Astrocyte (in vitro differentiated cells and primary cell): ENCODE results near the gene NEIL3. TPM values are rescaled to one million over a fixed set of nuclear protein-coding genes. Genes with fewer than 3 reads are reported as not detected.

Experiments used
- DNase-seq: peaks from one replicate; pipeline ENCODE4 v3.0.0-alpha.2; 2010; ENCODE audit warnings: low read depth
- FAIRE-seq: peaks from 2 replicates; lab custom pipeline; 2011; peaks lifted over from hg19 to GRCh38; lab: Jason Lieb, UNC
- H2AFZ ChIP-seq: 2 replicates; pipeline ENCODE4 v1.6.0; 2012; ENCODE audit warnings: low read depth, low read length, inconsistent platforms
- H3K27ac ChIP-seq: 2 replicates; pipeline ENCODE4 v1.5.1; 2011; ENCODE audit warnings: low read depth, low read length, inconsistent platforms
- H3K27me3 ChIP-seq: 2 replicates; pipeline ENCODE4 v1.6.0; 2011; ENCODE audit warnings: low read length, inconsistent platforms; ENCODE audit not compliant: insufficient read depth
- H3K36me3 ChIP-seq: 2 replicates; pipeline ENCODE4 v1.5.1; 2011; ENCODE audit warnings: low read length, inconsistent platforms; ENCODE audit not compliant: insufficient read depth
- H3K4me1 ChIP-seq: 2 replicates; pipeline ENCODE4 v1.5.1; 2011; ENCODE audit warnings: low read length, inconsistent platforms; ENCODE audit not compliant: insufficient read depth
- H3K4me2 ChIP-seq: 2 replicates; pipeline ENCODE4 v1.6.0; 2012; ENCODE audit warnings: low read length, inconsistent platforms
- H3K4me3 ChIP-seq: 2 replicates; pipeline ENCODE4 v1.5.1; 2011; ENCODE audit warnings: low read depth, mild to moderate bottlenecking, low read length, inconsistent platforms; ENCODE audit not compliant: insufficient read depth
- H3K79me2 ChIP-seq: 2 replicates; pipeline ENCODE4 v1.6.0; 2012; ENCODE audit warnings: mild to moderate bottlenecking, low read length, inconsistent platforms; ENCODE audit not compliant: insufficient read depth
- H3K9ac ChIP-seq: 2 replicates; pipeline ENCODE4 v1.6.0; 2012; ENCODE audit warnings: mild to moderate bottlenecking, low read length, inconsistent platforms
- H3K9me3 ChIP-seq: 2 replicates; pipeline ENCODE4 v1.5.1; 2012; ENCODE audit warnings: low read depth, mild to moderate bottlenecking, low read length, inconsistent platforms; ENCODE audit not compliant: insufficient read depth
- H4K20me1 ChIP-seq: 2 replicates; pipeline ENCODE4 v1.6.0; 2012; ENCODE audit warnings: low read length, inconsistent platforms; ENCODE audit not compliant: insufficient read depth
- H3K27ac Mint-ChIP-seq: one replicate; pipeline ENCODE4 v1.8.0; 2021; ENCODE audit warnings: mild to moderate bottlenecking, mixed read lengths; ENCODE audit not compliant: unreplicated experiment
- H3K27me3 Mint-ChIP-seq: one replicate; pipeline ENCODE4 v1.8.0; 2021; ENCODE audit warnings: low read depth, mixed read lengths; ENCODE audit not compliant: unreplicated experiment
- H3K36me3 Mint-ChIP-seq: one replicate; pipeline ENCODE4 v1.8.0; 2021; ENCODE audit warnings: low read depth, mixed read lengths; ENCODE audit not compliant: unreplicated experiment
- H3K4me1 Mint-ChIP-seq: one replicate; pipeline ENCODE4 v1.8.0; 2021; ENCODE audit warnings: low read depth, mixed read lengths; ENCODE audit not compliant: unreplicated experiment
- H3K4me3 Mint-ChIP-seq: one replicate; pipeline ENCODE4 v1.8.0; 2021; ENCODE audit warnings: mild to moderate bottlenecking, moderate library complexity, mixed read lengths; ENCODE audit not compliant: unreplicated experiment
- H3K9me3 Mint-ChIP-seq: one replicate; pipeline ENCODE4 v1.8.0; 2021; ENCODE audit warnings: mild to moderate bottlenecking, mixed read lengths; ENCODE audit not compliant: unreplicated experiment
- CTCF ChIP-seq: IDR thresholded peaks from 2 replicates; pipeline ENCODE4 v1.5.1; 2011; ENCODE audit warnings: low read depth, mild to moderate bottlenecking, inconsistent platforms, low read length, moderate library complexity; ENCODE audit not compliant: insufficient read depth
- EZH2 ChIP-seq: IDR thresholded peaks from 2 replicates; pipeline ENCODE4 v1.6.1; 2012; ENCODE audit warnings: mild to moderate bottlenecking, low read length, inconsistent platforms; ENCODE audit not compliant: insufficient read depth
- total RNA-seq: library from RNA; stranded (reverse); gene quantifications from 2 replicates; pipeline ENCODE4 v1.2.1, GENCODE V29; 2021

NEIL3 gene
- total RNA-seq, 1 donor from 2014 or later, result 0.91 TPM

DNA sequence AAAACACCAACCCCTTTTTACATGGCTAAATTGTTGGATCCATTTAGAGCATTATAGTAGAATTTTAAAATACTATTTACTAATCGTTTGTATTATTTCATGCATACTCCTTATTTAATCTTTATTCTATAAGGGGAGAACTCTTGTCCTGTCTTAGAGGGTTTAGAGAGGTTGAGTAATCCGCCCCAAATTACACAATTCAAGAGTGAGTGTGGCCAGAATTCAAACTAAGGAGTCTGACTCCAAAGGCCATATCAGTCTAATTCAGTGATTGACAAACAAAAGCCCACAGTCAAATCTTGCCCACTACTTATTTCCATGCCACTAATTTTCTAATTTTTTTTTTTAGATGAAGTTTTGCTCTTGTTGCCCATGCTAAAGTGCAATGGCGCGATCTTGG, 33.7 kb upstream of the NEIL3 start:
- H3K27ac ChIP-seq, result no peak overlapping the region
- H3K4me3 ChIP-seq, result no peak overlapping the region
- TF ChIP-seq CTCF (no peak), EZH2 (no peak)
- H3K36me3 Mint-ChIP-seq, result no peaks in the 10 kb centered on the region
- FAIRE-seq, result no peak
- no peak overlapping the region for H3K4me2 ChIP-seq
- no peaks in the 10 kb centered on the region for H3K9me3 ChIP-seq
- no peaks in the 10 kb centered on the region for H3K4me1 ChIP-seq
- no peak overlapping the region for H2AFZ ChIP-seq
- peaks cover 7% of the 10 kb centered on the region for H3K9me3 Mint-ChIP-seq
- DNase-seq, result no peak
- H3K4me1 Mint-ChIP-seq, result no peaks in the 10 kb centered on the region
- no peaks in the 10 kb centered on the region for H4K20me1 ChIP-seq
- no peak overlapping the region for H3K27ac Mint-ChIP-seq
- H3K4me3 Mint-ChIP-seq, result no peak overlapping the region
- no peak overlapping the region for H3K9ac ChIP-seq
- H3K36me3 ChIP-seq, result no peaks in the 10 kb centered on the region
- H3K27me3 Mint-ChIP-seq, result no peaks in the 10 kb centered on the region
- H3K79me2 ChIP-seq, result no peaks in the 10 kb centered on the region
- H3K27me3 ChIP-seq, result no peaks in the 10 kb centered on the region

- peaks cover 3% of the 10 kb centered on the region for H3K4me1 Mint-ChIP-seq
- Histone ChIP-seq H3K27me3 (no peaks in the 10 kb centered on the region), H3K9me3 (no peaks in the 10 kb centered on the region), H3K4me3 (no peak overlapping the region), H3K4me1 (no peaks in the 10 kb centered on the region), H2AFZ (no peak overlapping the region), H3K9ac (no peak overlapping the region), H3K27ac (no peak overlapping the region), H4K20me1 (no peaks in the 10 kb centered on the region), H3K79me2 (no peaks in the 10 kb centered on the region), H3K36me3 (no peaks in the 10 kb centered on the region), H3K4me2 (no peak overlapping the region)
- no peak overlapping the region for H3K4me3 Mint-ChIP-seq
- FAIRE-seq (no peak), DNase-seq (peak; percentile 10)
- H3K27me3 Mint-ChIP-seq, result no peaks in the 10 kb centered on the region
- H3K27ac Mint-ChIP-seq, result no peak overlapping the region
- H3K9me3 Mint-ChIP-seq, result peaks cover 7% of the 10 kb centered on the region
- H3K36me3 Mint-ChIP-seq, result no peaks in the 10 kb centered on the region
- no peak for TF ChIP-seq EZH2
- TF ChIP-seq CTCF, result no peak
Measured at GRCh38 chr4:177281351-177281909, 28.2 kb upstream of the NEIL3 start.

DNA sequence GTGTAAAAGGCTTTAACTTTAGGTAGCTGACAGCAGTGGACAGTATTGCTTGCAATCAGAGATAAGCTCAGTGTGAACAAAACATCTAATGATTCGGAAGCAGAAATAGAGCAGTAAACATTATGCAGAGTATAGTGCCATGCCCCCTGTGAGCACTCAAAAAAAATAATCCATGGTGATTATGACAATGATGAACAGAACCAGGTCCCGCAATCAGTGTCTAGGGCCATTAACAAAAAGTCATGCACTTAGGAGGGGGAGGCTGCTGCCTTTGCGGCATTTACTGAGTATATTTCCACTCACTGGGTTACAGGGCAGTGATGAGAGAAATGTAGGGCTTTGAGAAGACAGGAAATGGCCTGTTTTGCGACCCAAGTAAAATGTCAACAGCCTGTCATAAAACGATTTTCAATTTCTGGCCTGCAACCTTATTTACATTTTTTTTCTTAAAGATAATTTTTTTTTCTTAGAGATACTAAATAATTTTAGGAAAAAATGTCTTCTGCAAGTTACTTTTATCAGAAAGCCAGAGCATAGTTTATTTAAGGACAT, 27.3 kb upstream of the NEIL3 start:
- no peaks in the 10 kb centered on the region for H3K27me3 ChIP-seq

More for the DNA sequence above, 27.3 kb upstream of the NEIL3 start:
- Histone ChIP-seq H3K36me3 (no peaks in the 10 kb centered on the region), H3K79me2 (no peaks in the 10 kb centered on the region), H3K4me2 (no peak overlapping the region), H3K9ac (no peak overlapping the region), H3K9me3 (no peaks in the 10 kb centered on the region), H4K20me1 (no peaks in the 10 kb centered on the region), H3K27ac (no peak overlapping the region), H3K4me1 (no peaks in the 10 kb centered on the region), H2AFZ (no peak overlapping the region), H3K4me3 (no peak overlapping the region)
- no peak for FAIRE-seq
- Mint-ChIP-seq H3K9me3 (peaks cover 7% of the 10 kb centered on the region), H3K4me3 (no peak overlapping the region), H3K27ac (no peak overlapping the region), H3K36me3 (no peaks in the 10 kb centered on the region), H3K27me3 (no peaks in the 10 kb centered on the region), H3K4me1 (peaks cover 3% of the 10 kb centered on the region)
- TF ChIP-seq CTCF (no peak), EZH2 (no peak)
- DNase-seq, result no peak
